HepG2 (cell line): ENCODE results near the gene IFT52. TPM values are rescaled to one million over a fixed set of nuclear protein-coding genes. Genes with fewer than 3 reads are reported as not detected.

ENCODE experiments used
- CREB3 ChIP-seq: sonication (generic); formaldehyde crosslinking; IDR thresholded peaks from 2 replicates; pipeline ENCODE4 v1.5.0; 2020; ENCODE audit warnings: missing genetic modification reagents
- E2F1 ChIP-seq: sonication (generic); formaldehyde crosslinking; IDR thresholded peaks from 2 replicates; pipeline ENCODE4 v1.5.0; 2020; ENCODE audit warnings: missing genetic modification reagents
- MEF2D ChIP-seq: sonication (generic); formaldehyde crosslinking; IDR thresholded peaks from 2 replicates; pipeline ENCODE4 v1.5.1; 2020; ENCODE audit warnings: mild to moderate bottlenecking, missing genetic modification reagents
- NFIB ChIP-seq: sonication (generic); formaldehyde crosslinking; IDR thresholded peaks from 2 replicates; pipeline ENCODE4 v1.9.0; 2021; ENCODE audit warnings: missing genetic modification reagents, mild to moderate bottlenecking, borderline replicate concordance
- PAX8 ChIP-seq: sonication (generic); formaldehyde crosslinking; IDR thresholded peaks from 2 replicates; pipeline ENCODE4 v1.8.0; 2022; ENCODE audit warnings: mild to moderate bottlenecking, missing genetic modification reagents, borderline replicate concordance
- PITX1 ChIP-seq: sonication (generic); formaldehyde crosslinking; IDR thresholded peaks from 2 replicates; pipeline ENCODE4 v1.5.1; 2020; ENCODE audit warnings: mild to moderate bottlenecking, missing genetic modification reagents
- PPARG ChIP-seq: conservative IDR thresholded peaks from 2 replicates; pipeline ENCODE4 v1.6.1; 2016; ENCODE audit warnings: missing biosample characterization, missing genetic modification reagents
- RAD21 ChIP-seq: fragments of 450-650 bp; formaldehyde crosslinking; IDR thresholded peaks from 2 replicates; pipeline ENCODE4 v1.5.0; 2020; ENCODE audit warnings: mild to moderate bottlenecking
- SAP130 ChIP-seq: IDR thresholded peaks from 2 replicates; pipeline ENCODE4 v1.6.1; 2016; ENCODE audit warnings: low read depth
- TMF1 ChIP-seq: sonication (generic); formaldehyde crosslinking; IDR thresholded peaks from 2 replicates; pipeline ENCODE4 v1.8.1; 2022; ENCODE audit warnings: low read depth, missing genetic modification reagents
- ZBTB39 ChIP-seq: sonication (generic); formaldehyde crosslinking; IDR thresholded peaks from 2 replicates; pipeline ENCODE4 v1.5.0; 2020; ENCODE audit warnings: missing genetic modification reagents
- ZMYM3 ChIP-seq: sonication (generic); formaldehyde crosslinking; IDR thresholded peaks from 2 replicates; pipeline ENCODE4 v1.5.1; 2020; ENCODE audit warnings: mild to moderate bottlenecking, missing genetic modification reagents
- ZNF30 ChIP-seq: sonication (generic); formaldehyde crosslinking; IDR thresholded peaks from 2 replicates; pipeline ENCODE4 v1.5.0; 2020; ENCODE audit warnings: mild to moderate bottlenecking, missing genetic modification reagents
- ZSCAN31 ChIP-seq: sonication (generic); formaldehyde crosslinking; IDR thresholded peaks from 2 replicates; pipeline ENCODE4 v1.5.0; 2020; ENCODE audit warnings: low read depth, mild to moderate bottlenecking, missing genetic modification reagents
- polyA plus RNA-seq, 8 experiments: library from polyadenylated mRNA; depleted of rRNA in 3 of 8; stranded (reverse) in 7 of 8; unstranded in 1 of 8; fragments of >200 nt; fragmentation: Illumina TruSeq in 4 of 8; extraction: Trizol in 4 of 8; gene quantifications; 2 replicates each; pipeline versions ENCODE4 v1.2.1 to v1.2.3, GENCODE V29; 2011 to 2016; ENCODE audit warnings: low read depth in 4 of 8, missing spikeins in 1 of 8, mixed read lengths in 1 of 8; ENCODE audit not compliant: insufficient read depth in 1 of 8
- total RNA-seq, 5 experiments: library from RNA; depleted of rRNA; stranded (reverse); fragments of >200 nt; fragmentation: Illumina TruSeq; extraction: Trizol; gene quantifications; 2 replicates each; pipeline ENCODE4 v1.2.3, GENCODE V29; 2016; ENCODE audit warnings: low read depth in 1 of 5
- TF ChIP-seq, protein P1 (sequence below): sonication (generic); formaldehyde crosslinking; IDR thresholded peaks from 2 replicates; pipeline ENCODE4 v1.8.0; 2022; ENCODE audit warnings: mild to moderate bottlenecking, missing genetic modification reagents; ENCODE audit not compliant: insufficient replicate concordance
- TF ChIP-seq, protein P2 (sequence below): sonication (generic); formaldehyde crosslinking; IDR thresholded peaks from 2 replicates; pipeline ENCODE4 v1.8.0; 2022; ENCODE audit warnings: missing genetic modification reagents, mild to moderate bottlenecking, moderate library complexity, borderline replicate concordance
- TF ChIP-seq, protein P3 (sequence below): sonication (generic); formaldehyde crosslinking; IDR thresholded peaks from 2 replicates; pipeline ENCODE4 v1.4.0; 2020; ENCODE audit warnings: mild to moderate bottlenecking, low read depth, missing genetic modification reagents

Gene IFT52
- total and polyA plus RNA-seq, 2 of the 13 experiments (the other 11 are each of a cell fraction or from before 2014, with no cell fraction given): 48.0 to 64.0 TPM

DNA sequence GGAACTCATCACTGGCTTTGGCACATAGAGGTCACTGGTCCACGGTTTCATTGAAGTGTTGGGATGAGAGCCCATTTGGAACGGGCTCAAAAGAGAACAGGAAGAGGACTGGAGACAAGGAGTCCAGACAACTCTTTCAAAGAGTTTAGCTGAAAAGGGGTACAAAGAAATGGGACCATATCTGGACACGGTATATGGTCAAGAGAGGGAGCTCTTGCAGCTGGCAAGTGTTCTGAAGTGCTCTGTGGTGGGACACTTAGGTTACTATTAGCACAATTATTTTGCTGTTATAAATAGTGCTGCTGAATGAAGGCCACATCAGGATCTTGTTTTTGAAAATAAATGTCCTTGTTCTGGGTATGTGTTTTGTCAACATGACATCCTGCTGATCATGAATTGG is 27.3 kb upstream of the IFT52 start (continued):
- TF ChIP-seq, protein P1, sequence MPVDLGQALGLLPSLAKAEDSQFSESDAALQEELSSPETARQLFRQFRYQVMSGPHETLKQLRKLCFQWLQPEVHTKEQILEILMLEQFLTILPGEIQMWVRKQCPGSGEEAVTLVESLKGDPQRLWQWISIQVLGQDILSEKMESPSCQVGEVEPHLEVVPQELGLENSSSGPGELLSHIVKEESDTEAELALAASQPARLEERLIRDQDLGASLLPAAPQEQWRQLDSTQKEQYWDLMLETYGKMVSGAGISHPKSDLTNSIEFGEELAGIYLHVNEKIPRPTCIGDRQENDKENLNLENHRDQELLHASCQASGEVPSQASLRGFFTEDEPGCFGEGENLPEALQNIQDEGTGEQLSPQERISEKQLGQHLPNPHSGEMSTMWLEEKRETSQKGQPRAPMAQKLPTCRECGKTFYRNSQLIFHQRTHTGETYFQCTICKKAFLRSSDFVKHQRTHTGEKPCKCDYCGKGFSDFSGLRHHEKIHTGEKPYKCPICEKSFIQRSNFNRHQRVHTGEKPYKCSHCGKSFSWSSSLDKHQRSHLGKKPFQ (CRISPR knock-in tag): no peak
- TF ChIP-seq SAP130 (0 out of 2 replicates have a peak, but pooled peaks have one; percentile 14), RAD21 (CRISPR knock-in tag) (peak; percentile 38; the same call in 1 of the 2 replicates), MEF2D (CRISPR knock-in tag) (no peak), ZSCAN31 (CRISPR knock-in tag) (no peak), ZMYM3 (CRISPR knock-in tag) (no peak), PPARG (0 out of 2 replicates have a peak, but pooled peaks have one; percentile 16), NFIB (CRISPR knock-in tag) (no peak), E2F1 (CRISPR knock-in tag) (no peak), ZNF30 (CRISPR knock-in tag) (no peak), ZBTB39 (CRISPR knock-in tag) (no peak), TMF1 (CRISPR knock-in tag) (no peak), CREB3 (CRISPR knock-in tag) (no peak), PAX8 (no peak), PITX1 (CRISPR knock-in tag) (no peak)
- TF ChIP-seq, protein P2, sequence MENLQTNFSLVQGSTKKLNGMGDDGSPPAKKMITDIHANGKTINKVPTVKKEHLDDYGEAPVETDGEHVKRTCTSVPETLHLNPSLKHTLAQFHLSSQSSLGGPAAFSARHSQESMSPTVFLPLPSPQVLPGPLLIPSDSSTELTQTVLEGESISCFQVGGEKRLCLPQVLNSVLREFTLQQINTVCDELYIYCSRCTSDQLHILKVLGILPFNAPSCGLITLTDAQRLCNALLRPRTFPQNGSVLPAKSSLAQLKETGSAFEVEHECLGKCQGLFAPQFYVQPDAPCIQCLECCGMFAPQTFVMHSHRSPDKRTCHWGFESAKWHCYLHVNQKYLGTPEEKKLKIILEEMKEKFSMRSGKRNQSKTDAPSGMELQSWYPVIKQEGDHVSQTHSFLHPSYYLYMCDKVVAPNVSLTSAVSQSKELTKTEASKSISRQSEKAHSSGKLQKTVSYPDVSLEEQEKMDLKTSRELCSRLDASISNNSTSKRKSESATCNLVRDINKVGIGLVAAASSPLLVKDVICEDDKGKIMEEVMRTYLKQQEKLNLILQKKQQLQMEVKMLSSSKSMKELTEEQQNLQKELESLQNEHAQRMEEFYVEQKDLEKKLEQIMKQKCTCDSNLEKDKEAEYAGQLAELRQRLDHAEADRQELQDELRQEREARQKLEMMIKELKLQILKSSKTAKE (CRISPR knock-in tag): no peak
- TF ChIP-seq, protein P3, sequence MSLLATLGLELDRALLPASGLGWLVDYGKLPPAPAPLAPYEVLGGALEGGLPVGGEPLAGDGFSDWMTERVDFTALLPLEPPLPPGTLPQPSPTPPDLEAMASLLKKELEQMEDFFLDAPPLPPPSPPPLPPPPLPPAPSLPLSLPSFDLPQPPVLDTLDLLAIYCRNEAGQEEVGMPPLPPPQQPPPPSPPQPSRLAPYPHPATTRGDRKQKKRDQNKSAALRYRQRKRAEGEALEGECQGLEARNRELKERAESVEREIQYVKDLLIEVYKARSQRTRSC (CRISPR knock-in tag): no peak
